Measurements from ENCODE around the gene BEND3. TPM values are rescaled to one million over a fixed set of nuclear protein-coding genes. Genes with fewer than 3 reads are reported as not detected.

BEND3 gene
- total RNA-seq, 1 donor from 2014 or later = 3.9 TPM

DNA sequence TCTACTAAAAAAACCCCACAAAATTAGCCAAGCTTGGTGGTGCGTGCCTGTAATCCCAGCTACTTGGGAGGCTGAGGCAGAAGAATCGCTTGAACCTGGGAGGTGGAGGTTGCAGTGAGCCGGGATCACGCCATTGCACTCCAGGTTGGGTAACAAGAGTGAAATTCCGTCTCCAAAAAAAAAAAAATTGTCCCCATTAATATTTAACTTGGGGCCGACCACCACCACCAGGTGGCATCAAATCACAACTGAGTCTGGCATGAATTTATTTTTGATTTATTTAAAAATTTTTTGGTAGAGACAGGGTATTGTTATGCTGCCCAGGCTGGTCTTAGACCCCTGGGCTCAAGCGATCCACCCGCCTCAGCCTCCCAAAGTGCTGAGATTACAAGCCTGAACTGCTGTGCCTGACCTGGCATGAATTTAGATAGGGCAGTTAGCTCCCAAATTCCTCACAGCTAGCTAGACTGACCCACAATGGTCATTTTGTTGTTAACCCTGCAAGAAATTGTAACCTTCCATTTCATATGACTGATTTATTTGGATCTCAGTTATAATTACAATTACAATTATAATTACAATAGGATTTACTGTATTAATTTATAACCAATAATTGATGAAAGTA, 17.1 kb upstream of the BEND3 start:
- no peak for FAIRE-seq
- TF ChIP-seq, protein P1, sequence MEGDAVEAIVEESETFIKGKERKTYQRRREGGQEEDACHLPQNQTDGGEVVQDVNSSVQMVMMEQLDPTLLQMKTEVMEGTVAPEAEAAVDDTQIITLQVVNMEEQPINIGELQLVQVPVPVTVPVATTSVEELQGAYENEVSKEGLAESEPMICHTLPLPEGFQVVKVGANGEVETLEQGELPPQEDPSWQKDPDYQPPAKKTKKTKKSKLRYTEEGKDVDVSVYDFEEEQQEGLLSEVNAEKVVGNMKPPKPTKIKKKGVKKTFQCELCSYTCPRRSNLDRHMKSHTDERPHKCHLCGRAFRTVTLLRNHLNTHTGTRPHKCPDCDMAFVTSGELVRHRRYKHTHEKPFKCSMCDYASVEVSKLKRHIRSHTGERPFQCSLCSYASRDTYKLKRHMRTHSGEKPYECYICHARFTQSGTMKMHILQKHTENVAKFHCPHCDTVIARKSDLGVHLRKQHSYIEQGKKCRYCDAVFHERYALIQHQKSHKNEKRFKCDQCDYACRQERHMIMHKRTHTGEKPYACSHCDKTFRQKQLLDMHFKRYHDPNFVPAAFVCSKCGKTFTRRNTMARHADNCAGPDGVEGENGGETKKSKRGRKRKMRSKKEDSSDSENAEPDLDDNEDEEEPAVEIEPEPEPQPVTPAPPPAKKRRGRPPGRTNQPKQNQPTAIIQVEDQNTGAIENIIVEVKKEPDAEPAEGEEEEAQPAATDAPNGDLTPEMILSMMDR (IDR thresholded peaks at IDR 0.05; ENCODE audit: insufficient read depth, low read length, severe bottlenecking) = peak; percentile 31

DNA sequence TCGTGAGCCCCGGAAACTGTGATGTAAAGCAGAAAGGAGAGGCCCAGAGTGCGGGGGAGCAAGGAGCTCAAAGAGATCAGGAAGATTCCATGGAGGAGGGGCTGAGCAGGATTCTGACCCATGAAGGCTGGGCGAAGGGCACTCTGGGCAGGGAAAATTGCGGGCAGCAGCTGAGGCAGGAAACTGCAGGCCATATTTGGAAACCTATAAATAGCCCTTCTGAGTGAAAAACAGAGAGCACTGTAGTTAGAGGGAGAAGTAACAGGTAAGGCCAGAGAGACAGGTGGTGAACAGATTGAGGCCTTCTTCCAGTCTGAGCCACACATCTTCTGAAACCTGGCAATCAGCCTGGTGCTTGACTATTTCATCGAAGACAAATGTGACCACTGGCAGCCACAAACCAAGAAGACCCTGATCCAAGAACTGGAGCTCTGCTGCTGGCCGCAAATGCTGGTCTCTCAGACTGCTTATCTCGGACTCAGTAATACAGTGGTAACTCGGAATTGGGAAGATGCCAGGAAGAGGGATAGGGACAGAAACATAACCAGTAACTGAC, 14.1 kb upstream of the BEND3 start:
- FAIRE-seq = no peak
- H3K27me3 ChIP-seq (ENCODE audit: control insufficient read depth, insufficient read depth, low read length) = no peaks in the 10 kb centered on the region
- TF ChIP-seq, protein P1 (IDR thresholded peaks at IDR 0.05; ENCODE audit: insufficient read depth, low read length, severe bottlenecking) = no peak
- no peaks in the 10 kb centered on the region for H3K36me3 ChIP-seq (ENCODE audit: control insufficient read depth, insufficient read depth, low read length)
- DNase-seq (ENCODE audit: low read depth) = no peak
- no peak overlapping the region for H3K4me3 ChIP-seq (ENCODE audit: low read depth, low read length)

More for the DNA sequence above, 17.1 kb upstream of the BEND3 start:
- Histone ChIP-seq H3K4me3 (ENCODE audit: low read depth, low read length) (no peak overlapping the region), H3K36me3 (ENCODE audit: control insufficient read depth, insufficient read depth, low read length) (no peaks in the 10 kb centered on the region), H3K27me3 (ENCODE audit: control insufficient read depth, insufficient read depth, low read length) (no peaks in the 10 kb centered on the region)
- DNase-seq (ENCODE audit: low read depth) = peak; percentile 16

DNA sequence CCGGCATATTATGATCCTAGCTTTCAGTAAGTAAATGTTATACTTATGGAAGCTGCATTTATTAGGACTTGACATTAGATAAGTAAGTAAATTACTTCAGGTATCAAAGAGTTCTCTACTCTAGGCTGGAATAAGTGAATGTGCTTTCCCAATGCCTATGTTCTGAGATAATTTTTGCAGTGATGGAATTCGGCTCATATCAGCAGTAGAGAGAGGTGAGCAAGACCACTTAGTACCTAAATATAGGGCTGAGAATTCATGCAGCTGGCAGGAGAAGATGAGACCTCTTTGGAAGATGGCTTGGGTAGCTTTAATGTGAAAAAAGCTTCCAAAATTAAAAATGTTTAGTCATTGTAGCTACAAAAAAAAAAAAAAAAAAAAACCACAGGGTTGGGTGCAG, 13.3 kb upstream of the BEND3 start:
- Histone ChIP-seq H3K4me3 (ENCODE audit: low read depth, low read length) (no peak overlapping the region), H3K36me3 (ENCODE audit: control insufficient read depth, insufficient read depth, low read length) (no peaks in the 10 kb centered on the region), H3K27me3 (ENCODE audit: control insufficient read depth, insufficient read depth, low read length) (no peaks in the 10 kb centered on the region)
- FAIRE-seq (no peak), DNase-seq (ENCODE audit: low read depth) (no peak)
- TF ChIP-seq, protein P1 (IDR thresholded peaks at IDR 0.05; ENCODE audit: insufficient read depth, low read length, severe bottlenecking) = no peak

DNA sequence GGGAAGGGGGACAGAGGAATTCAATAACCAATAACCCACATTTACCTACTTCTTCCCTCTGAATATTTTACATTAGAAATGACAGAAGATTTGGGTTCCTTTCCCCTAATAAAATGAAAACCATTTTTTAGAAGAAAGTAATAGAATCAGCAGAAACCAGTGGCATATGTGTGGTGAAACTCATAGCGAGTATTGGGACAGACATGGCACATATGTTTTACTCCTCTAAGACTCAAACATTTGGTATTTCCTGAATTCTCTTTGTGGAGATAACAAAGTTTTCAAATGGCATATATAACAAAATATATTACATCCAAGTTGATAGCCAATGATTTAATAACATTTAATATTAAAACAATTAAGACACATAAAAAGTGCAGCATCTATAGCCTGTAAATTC, 12.9 kb upstream of the BEND3 start:
- Histone ChIP-seq H3K36me3 (ENCODE audit: control insufficient read depth, insufficient read depth, low read length) (no peaks in the 10 kb centered on the region), H3K27me3 (ENCODE audit: control insufficient read depth, insufficient read depth, low read length) (no peaks in the 10 kb centered on the region), H3K4me3 (ENCODE audit: low read depth, low read length) (no peak overlapping the region)
- FAIRE-seq (no peak), DNase-seq (ENCODE audit: low read depth) (no peak)
- TF ChIP-seq, protein P1 (IDR thresholded peaks at IDR 0.05; ENCODE audit: insufficient read depth, low read length, severe bottlenecking) = no peak

DNA sequence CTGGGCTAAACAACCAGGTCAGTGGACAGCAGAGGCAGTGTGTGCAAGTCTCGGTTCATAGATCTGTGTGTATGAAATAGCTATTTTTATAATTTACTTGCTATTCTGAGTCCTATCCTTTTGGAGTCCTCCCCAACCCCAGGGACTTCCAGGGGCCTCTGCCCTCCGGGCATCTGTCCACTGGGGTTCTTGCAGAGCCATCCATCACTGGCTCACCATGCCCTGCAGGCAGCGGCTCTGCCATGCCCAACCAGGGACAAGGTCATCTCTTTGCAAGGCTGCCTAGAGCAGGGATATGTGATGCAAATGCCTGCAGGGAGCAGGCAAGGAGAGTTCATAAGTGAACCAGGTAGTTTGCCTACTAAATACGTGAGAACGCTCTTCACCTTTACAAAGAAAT, 10.5 kb upstream of the BEND3 start:
- no peak for DNase-seq (ENCODE audit: low read depth)
- TF ChIP-seq, protein P1 (IDR thresholded peaks at IDR 0.05; ENCODE audit: insufficient read depth, low read length, severe bottlenecking) = no peak
- no peak for FAIRE-seq
- Histone ChIP-seq H3K36me3 (ENCODE audit: control insufficient read depth, insufficient read depth, low read length) (no peaks in the 10 kb centered on the region), H3K27me3 (ENCODE audit: control insufficient read depth, insufficient read depth, low read length) (no peaks in the 10 kb centered on the region), H3K4me3 (ENCODE audit: low read depth, low read length) (no peak overlapping the region)

DNA sequence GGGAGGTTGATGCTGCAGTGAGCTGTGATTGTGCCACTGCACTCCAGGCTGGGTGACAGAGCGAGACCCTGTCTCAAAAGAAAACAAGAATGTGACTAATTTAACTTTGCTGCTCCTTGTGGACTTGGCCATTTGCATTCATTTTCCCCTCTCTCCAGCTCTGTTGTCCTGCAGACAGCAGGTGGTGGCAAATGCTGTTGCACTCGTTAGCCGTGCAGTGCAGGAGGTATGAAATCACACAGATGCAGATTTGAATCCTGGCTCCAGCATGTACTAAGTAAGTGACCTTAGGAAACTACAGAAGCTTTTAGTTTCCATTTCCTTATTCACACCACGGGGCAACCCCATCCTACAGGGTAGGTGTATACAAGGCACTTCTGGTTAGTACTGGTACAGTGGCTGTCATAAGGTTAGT, 9.6 kb upstream of the BEND3 start:
- Histone ChIP-seq H3K4me3 (ENCODE audit: low read depth, low read length) (no peak overlapping the region), H3K36me3 (ENCODE audit: control insufficient read depth, insufficient read depth, low read length) (no peaks in the 10 kb centered on the region), H3K27me3 (ENCODE audit: control insufficient read depth, insufficient read depth, low read length) (no peaks in the 10 kb centered on the region)
- DNase-seq (ENCODE audit: low read depth) (no peak), FAIRE-seq (no peak)
- TF ChIP-seq, protein P1 (IDR thresholded peaks at IDR 0.05; ENCODE audit: insufficient read depth, low read length, severe bottlenecking) = no peak

Data from bronchial epithelial cell (primary cell).